ENCODE results near the gene FAM83D. TPM values are rescaled to one million over a fixed set of nuclear protein-coding genes. Genes with fewer than 3 reads are reported as not detected.

FAM83D gene
- total and polyA plus RNA-seq, 7 donors, result 1.2 to 291 (median 14.9) TPM

DNA sequence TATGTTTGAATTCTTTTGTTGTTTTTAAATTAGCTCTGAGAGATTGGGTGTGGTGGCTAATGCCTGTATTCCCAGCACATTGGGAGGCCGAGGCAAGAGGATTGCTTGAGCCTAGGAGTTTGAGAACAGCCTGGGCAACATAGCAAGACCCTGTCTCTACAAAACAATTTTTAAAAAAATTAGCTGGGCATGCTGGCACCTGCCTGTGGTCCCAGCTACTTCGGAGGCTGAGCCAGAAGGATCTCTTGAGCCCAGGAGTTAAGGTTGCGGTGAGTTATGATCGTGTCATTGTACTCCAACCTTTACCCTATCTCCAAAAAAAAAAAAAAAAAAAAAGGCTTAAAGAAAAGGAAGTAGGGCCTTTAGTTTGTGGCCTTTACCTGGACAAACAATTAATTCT lies 58.8 kb downstream of the FAM83D start:
- no peak for DNase-seq
- intact Hi-C loops (cut with DNase I), result loop anchor here (5.0 kb wide), 1 partner anchor 62 kb away; no protein-coding TSS in a partner anchor
- peaks cover 0 to 71% (median 39%) of the 10 kb centered on the region in 4 donors for H3K4me1 ChIP-seq

DNA sequence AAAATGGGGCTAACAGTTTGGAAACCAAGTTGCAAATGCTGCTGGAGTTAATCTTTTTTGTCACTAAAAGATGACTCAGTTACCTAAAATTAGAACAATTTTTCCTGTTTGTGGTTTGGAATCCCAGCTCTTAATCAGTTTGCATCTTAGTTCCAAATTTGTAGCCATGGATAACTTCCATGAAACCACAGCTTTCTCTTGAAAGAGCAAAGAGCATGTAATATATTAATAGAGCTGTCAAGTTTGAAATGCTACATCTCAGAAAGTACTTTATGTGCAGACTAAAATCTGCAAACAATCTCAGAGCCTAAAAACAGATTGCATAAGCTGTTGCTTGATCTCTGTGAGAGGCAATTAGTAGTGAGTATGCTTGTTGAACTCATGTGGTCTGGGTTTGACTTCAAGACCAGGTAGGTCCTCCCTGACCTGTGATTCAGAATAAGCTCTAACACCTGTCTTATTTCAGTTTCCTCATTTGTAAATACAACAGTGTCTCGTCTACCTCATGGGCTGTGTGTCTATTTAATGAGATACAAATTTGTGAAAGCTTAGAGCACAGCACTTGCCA lies 59.5 kb downstream of the FAM83D start:
- H3K36me3 ChIP-seq, result peaks cover 0 to 23% (median 1%) of the 10 kb centered on the region in 4 donors
- H3K4me3 ChIP-seq, result peak overlapping the region in 1 of 4 donors; percentile 1
- peak overlapping the region; percentile 57 to 98 (median 82) for H3K27ac ChIP-seq
- H3K9me3 ChIP-seq, result no peaks in the 10 kb centered on the region
- H3K4me1 ChIP-seq, result peaks cover 0 to 68% (median 38%) of the 10 kb centered on the region in 4 donors
- TF ChIP-seq, protein P1, sequence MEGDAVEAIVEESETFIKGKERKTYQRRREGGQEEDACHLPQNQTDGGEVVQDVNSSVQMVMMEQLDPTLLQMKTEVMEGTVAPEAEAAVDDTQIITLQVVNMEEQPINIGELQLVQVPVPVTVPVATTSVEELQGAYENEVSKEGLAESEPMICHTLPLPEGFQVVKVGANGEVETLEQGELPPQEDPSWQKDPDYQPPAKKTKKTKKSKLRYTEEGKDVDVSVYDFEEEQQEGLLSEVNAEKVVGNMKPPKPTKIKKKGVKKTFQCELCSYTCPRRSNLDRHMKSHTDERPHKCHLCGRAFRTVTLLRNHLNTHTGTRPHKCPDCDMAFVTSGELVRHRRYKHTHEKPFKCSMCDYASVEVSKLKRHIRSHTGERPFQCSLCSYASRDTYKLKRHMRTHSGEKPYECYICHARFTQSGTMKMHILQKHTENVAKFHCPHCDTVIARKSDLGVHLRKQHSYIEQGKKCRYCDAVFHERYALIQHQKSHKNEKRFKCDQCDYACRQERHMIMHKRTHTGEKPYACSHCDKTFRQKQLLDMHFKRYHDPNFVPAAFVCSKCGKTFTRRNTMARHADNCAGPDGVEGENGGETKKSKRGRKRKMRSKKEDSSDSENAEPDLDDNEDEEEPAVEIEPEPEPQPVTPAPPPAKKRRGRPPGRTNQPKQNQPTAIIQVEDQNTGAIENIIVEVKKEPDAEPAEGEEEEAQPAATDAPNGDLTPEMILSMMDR (IDR thresholded peaks at IDR 0.05), result no peak
- TF ChIP-seq POLR2A (IDR thresholded peaks at IDR 0.05), result no peak
- peak; percentile 59 to 86 (median 76) for TF ChIP-seq POLR2AphosphoS5 (IDR thresholded peaks at IDR 0.05)
- peak in 3 of 4 donors; percentile 10 to 71 (median 63) for TF ChIP-seq EP300 (IDR thresholded peaks at IDR 0.05)
- no peak for DNase-seq
- H3K27me3 ChIP-seq, result no peaks in the 10 kb centered on the region
- 29 to 52% methylated on average over 1 of the region's 1 CpG for WGBS, 2 donors
- intact Hi-C loops (cut with DNase I), result loop anchor here (2.0 to 5.0 kb wide), 2 partner anchors 59 to 62 kb away; partner anchors contain the start of gene FAM83D

More for the DNA sequence above, 58.8 kb downstream of the FAM83D start:
- no peak for TF ChIP-seq EP300 (IDR thresholded peaks at IDR 0.05)
- no peak for TF ChIP-seq POLR2A (IDR thresholded peaks at IDR 0.05)
- no peak for TF ChIP-seq POLR2AphosphoS5 (IDR thresholded peaks at IDR 0.05)
- TF ChIP-seq, protein P1 (IDR thresholded peaks at IDR 0.05), result no peak
- Histone ChIP-seq H3K36me3 (peaks cover 0 to 17% (median 1%) of the 10 kb centered on the region in 4 donors), H3K27me3 (no peaks in the 10 kb centered on the region), H3K4me3 (no peak overlapping the region), H3K27ac (peak overlapping the region; percentile 57 to 98 (median 82)), H3K9me3 (no peaks in the 10 kb centered on the region)
- WGBS, 2 donors, result 58 to 86% methylated on average over 4 of the region's 4 CpGs

DNA sequence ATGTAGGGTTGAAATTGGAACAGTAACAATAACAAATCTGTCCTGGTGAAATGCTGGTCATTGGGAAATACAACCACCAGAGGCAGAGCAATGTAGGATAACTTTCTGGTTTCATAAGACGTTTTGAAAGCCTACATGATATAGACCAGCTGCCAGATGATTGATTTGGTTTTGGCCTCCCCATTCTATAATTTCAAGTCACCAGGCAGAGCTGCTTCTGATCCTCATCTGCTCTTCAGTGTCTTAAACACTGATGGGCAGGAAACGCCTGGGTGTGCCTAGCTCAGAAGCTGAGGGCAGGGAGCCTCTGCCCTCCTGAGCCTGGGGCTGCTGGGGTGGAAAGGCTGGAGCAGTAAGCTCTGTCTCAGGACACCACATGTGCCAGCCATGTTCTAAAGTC lies 60.4 kb downstream of the FAM83D start:
- H3K36me3 ChIP-seq, result peaks cover 0 to 28% (median 1%) of the 10 kb centered on the region in 4 donors
- WGBS, 2 donors, result 83 to 85% methylated on average over 2 of the region's 2 CpGs
- no peak for TF ChIP-seq POLR2A (IDR thresholded peaks at IDR 0.05)
- TF ChIP-seq EP300 (IDR thresholded peaks at IDR 0.05), result peak in 1 of 4 donors; percentile 54
- TF ChIP-seq POLR2AphosphoS5 (IDR thresholded peaks at IDR 0.05), result peak; percentile 62 to 89 (median 74)
- TF ChIP-seq, protein P1 (IDR thresholded peaks at IDR 0.05), result peak in 1 of 4 experiments; percentile 22
- H3K27ac ChIP-seq, result peak overlapping the region; percentile 57 to 98 (median 82)
- H3K4me3 ChIP-seq, result no peak overlapping the region
- DNase-seq, result no peak
- H3K4me1 ChIP-seq, result peaks cover 0 to 65% (median 36%) of the 10 kb centered on the region in 4 donors
- no peaks in the 10 kb centered on the region for H3K27me3 ChIP-seq
- intact Hi-C loops (cut with DNase I), result loop anchor here (2.0 to 5.0 kb wide), 2 partner anchors 60 to 61 kb away; partner anchors contain the start of gene FAM83D
- H3K9me3 ChIP-seq, result no peaks in the 10 kb centered on the region

DNA sequence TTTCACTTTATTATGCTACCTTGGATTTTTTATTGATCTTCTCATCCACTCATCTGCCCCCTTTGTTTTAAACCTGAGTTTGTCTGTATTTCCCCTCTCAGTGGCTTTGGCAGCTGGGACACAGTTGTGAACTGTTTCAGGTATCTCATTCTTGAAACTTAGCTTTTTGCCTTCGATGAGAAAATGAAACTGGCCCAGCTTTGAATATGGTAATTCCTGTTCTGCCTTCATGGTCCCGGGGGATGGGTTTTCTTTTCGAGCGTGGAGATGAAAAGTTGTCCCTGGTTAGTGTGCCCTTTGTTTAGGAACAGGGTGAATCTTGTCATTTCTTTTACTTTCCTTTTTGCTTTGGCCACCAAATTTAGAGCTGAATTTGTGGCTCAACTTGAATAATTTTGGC lies 61.6 kb downstream of the FAM83D start:
- no peak for TF ChIP-seq POLR2A (IDR thresholded peaks at IDR 0.05)
- TF ChIP-seq, protein P1 (IDR thresholded peaks at IDR 0.05), result no peak
- Histone ChIP-seq H3K27ac (peak overlapping the region in 3 of 4 donors; percentile 75 to 98 (median 89)), H3K36me3 (peaks cover 0 to 28% (median 3%) of the 10 kb centered on the region in 4 donors), H3K27me3 (no peaks in the 10 kb centered on the region), H3K4me3 (no peak overlapping the region), H3K4me1 (peaks cover 0 to 61% (median 32%) of the 10 kb centered on the region in 4 donors), H3K9me3 (no peaks in the 10 kb centered on the region)
- intact Hi-C loops (cut with DNase I), result loop anchor here (2.0 to 5.0 kb wide), 2 partner anchors 60 to 61 kb away; partner anchors contain the start of gene FAM83D
- DNase-seq, result no peak
- 73 to 90% methylated on average over 4 of the region's 4 CpGs for WGBS, 2 donors

Data from sigmoid colon (tissue), 7 donors.